Hindlimb muscle (tissue), 1 donor: ENCODE results near the gene ZNF783. TPM values are rescaled to one million over a fixed set of nuclear protein-coding genes. Genes with fewer than 3 reads are reported as not detected.
"Not testable (repeated sequence)": the region's sequence is repeated elsewhere in the genome, so short reads cannot be mapped to it uniquely, and the experiment has no call there.

Experiments used
- DNase-seq: peaks from one replicate; pipeline ENCODE4 v3.0.0-alpha.2; 2013
- polyA plus RNA-seq: library from polyadenylated mRNA; unstranded; fragments of 120-200 nt; gene quantifications from one replicate; pipeline ENCODE4 v1.2.1, GENCODE V29; 2013; ENCODE audit not compliant: insufficient read length

ZNF783 gene
- polyA plus RNA-seq, 1 donor = 14.1 TPM

DNA sequence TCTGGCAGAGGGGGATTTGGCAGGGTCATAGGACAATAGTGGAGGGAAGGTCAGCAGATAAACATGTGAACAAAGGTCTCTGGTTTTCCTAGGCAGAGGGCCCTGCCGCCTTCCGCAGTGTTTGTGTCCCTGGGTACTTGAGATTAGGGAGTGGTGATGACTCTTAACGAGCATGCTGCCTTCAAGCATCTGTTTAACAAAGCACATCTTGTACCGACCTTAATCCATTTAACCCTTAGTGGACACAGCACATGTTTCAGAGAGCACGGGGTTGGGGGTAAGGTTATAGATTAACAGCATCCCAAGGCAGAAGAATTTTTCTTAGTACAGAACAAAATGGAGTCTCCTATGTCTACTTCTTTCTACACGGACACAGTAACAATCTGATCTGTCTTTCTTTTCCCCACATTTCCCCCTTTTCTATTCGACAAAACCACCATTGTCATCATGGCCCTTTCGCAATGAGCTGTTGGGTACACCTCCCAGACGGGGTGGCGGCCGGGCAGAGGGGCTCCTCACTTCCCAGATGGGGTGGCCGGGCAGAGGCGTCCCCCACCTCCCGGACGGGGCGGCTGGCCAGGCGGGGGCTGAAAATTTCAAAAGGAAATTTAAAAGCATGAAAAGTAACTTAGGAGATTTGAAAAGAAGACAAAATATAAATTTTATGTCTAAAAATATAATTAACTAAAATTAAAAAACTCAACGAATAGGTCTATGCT lies 70.8 kb downstream of the ZNF783 start:
- DNase-seq = not testable (repeated sequence)

DNA sequence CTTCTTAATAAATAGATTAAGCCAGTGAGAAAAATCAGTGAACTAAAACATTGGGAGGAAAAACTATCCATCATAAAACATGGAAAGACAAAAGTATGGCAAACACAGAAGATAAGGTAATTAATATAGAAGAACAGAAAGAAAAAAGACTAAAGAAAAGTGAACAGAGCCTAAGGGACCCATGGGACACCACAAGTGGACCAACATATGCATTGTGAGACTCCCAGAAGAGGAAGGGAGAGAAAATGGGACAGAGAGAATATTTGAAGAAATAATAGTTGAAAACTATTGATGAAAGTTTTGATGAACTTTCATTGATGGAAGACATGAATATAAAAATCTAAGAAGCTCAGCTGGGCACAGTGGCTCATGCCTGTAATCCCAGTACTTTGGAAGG lies 71.3 kb downstream of the ZNF783 start:
- DNase-seq = no peak

DNA sequence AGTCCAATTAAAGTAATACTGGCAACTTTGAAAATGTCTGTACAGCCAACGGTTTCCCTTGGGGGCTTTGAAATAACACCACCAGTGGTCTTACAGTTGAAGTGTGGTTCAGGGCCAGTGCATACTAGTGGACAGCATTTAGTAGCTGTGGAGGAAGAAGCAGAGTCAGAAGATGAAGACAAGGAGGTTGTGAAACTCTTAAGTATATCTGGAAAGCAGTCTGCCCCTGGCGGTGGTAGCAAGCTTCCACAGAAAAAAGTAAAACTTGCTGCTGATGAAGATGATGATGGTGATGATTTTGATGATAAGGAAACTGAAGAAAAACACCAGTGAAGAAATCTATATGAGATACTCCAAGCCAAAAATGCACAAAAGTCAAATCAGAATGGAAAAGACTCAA lies 72.2 kb downstream of the ZNF783 start:
- DNase-seq = no peak

Other genes with a start within 250 kb of the ZNF783 start
- 55.7 TPM for gene PDIA4, start 233.7 kb upstream of the ZNF783 start, polyA plus RNA-seq
- 4.4 TPM for gene ZNF786, start 171.5 kb upstream of the ZNF783 start, polyA plus RNA-seq
- 4.5 TPM for gene ZNF425, start 135.9 kb upstream of the ZNF783 start, polyA plus RNA-seq
- 7.3 TPM for gene ZNF398, start 114.7 kb upstream of the ZNF783 start, polyA plus RNA-seq
- 21.7 TPM for gene ZNF282, start 66.7 kb upstream of the ZNF783 start, polyA plus RNA-seq
- gene ZNF212, start 22.5 kb upstream of the ZNF783 start, polyA plus RNA-seq = 9.9 TPM
- 11.2 TPM for gene ZNF777, start 198.9 kb downstream of the ZNF783 start, polyA plus RNA-seq
- gene ZNF746, start 235.6 kb downstream of the ZNF783 start, polyA plus RNA-seq = 9.3 TPM